ENCODE data around the gene C19orf44. TPM values are rescaled to one million over a fixed set of nuclear protein-coding genes. Genes with fewer than 3 reads are reported as not detected.

The C19orf44 gene
- total RNA-seq, 4 donors from 2014 or later: 13.4 to 19.0 (median 15.8) TPM

GRCh38 chr19:16522559-16523377 lies 26.6 kb downstream of the C19orf44 start:
- no peak for TF ChIP-seq POLR2A (IDR thresholded peaks at IDR 0.05)
- no peak for TF ChIP-seq EP300 (IDR thresholded peaks at IDR 0.05)
- TF ChIP-seq CTCF (IDR thresholded peaks at IDR 0.05): no peak
- no peak for DNase-seq (ENCODE audit: low spot score in 2 of 2)
- 91 to 95% methylated on average over 24 to 25 of the region's 25 CpGs for WGBS, 2 donors
- Histone ChIP-seq H3K9me3 (no peaks in the 10 kb centered on the region), H3K4me3 (no peak overlapping the region), H3K27me3 (no peaks in the 10 kb centered on the region), H3K4me1 (no peaks in the 10 kb centered on the region), H3K36me3 (peaks cover 21 to 100% (median 62%) of the 10 kb centered on the region in 3 donors), H3K27ac (no peak overlapping the region)

- TF ChIP-seq EP300 (IDR thresholded peaks at IDR 0.05) (no peak), POLR2A (IDR thresholded peaks at IDR 0.05) (no peak), CTCF (IDR thresholded peaks at IDR 0.05) (no peak)
- whole genome bisulfite sequencing, 2 donors: 94 to 95% methylated on average over 50 to 54 of the region's 54 CpGs
- H3K27ac ChIP-seq: no peak overlapping the region
- no peak overlapping the region for H3K4me3 ChIP-seq
- H3K27me3 ChIP-seq: no peaks in the 10 kb centered on the region
- DNase-seq (ENCODE audit: low spot score in 2 of 2): no peak
- H3K36me3 ChIP-seq: peaks cover 18 to 100% (median 74%) of the 10 kb centered on the region in 3 donors
- no peaks in the 10 kb centered on the region for H3K4me1 ChIP-seq
- H3K9me3 ChIP-seq: no peaks in the 10 kb centered on the region
Observed at GRCh38 chr19:16524991-16525734, 29.0 kb downstream of the C19orf44 start.

- H3K4me1 ChIP-seq: no peaks in the 10 kb centered on the region
- 96% methylated on average over 24 to 29 of the region's 29 CpGs for WGBS, 2 donors
- no peaks in the 10 kb centered on the region for H3K27me3 ChIP-seq
- peaks cover 20 to 100% (median 74%) of the 10 kb centered on the region in 3 donors for H3K36me3 ChIP-seq
- no peak for TF ChIP-seq EP300 (IDR thresholded peaks at IDR 0.05)
- no peak for TF ChIP-seq POLR2A (IDR thresholded peaks at IDR 0.05)
- TF ChIP-seq CTCF (IDR thresholded peaks at IDR 0.05): no peak
- H3K27ac ChIP-seq: no peak overlapping the region
- H3K9me3 ChIP-seq: no peaks in the 10 kb centered on the region
- DNase-seq (ENCODE audit: low spot score in 2 of 2): no peak
- no peak overlapping the region for H3K4me3 ChIP-seq
Observed at GRCh38 chr19:16525751-16526481, 29.7 kb downstream of the C19orf44 start.

GRCh38 chr19:16527334-16527935 lies 31.2 kb downstream of the C19orf44 start:
- no peaks in the 10 kb centered on the region for H3K27me3 ChIP-seq
- H3K27ac ChIP-seq: no peak overlapping the region
- no peaks in the 10 kb centered on the region for H3K9me3 ChIP-seq
- no peak overlapping the region for H3K4me3 ChIP-seq
- H3K4me1 ChIP-seq: no peaks in the 10 kb centered on the region
- WGBS, 2 donors: 82 to 86% methylated on average over 14 of the region's 14 CpGs
- no peak for DNase-seq (ENCODE audit: low spot score in 2 of 2)
- TF ChIP-seq CTCF (IDR thresholded peaks at IDR 0.05) (no peak), POLR2A (IDR thresholded peaks at IDR 0.05) (no peak), EP300 (IDR thresholded peaks at IDR 0.05) (no peak)
- H3K36me3 ChIP-seq: peaks cover 24 to 100% (median 78%) of the 10 kb centered on the region in 3 donors

Data from tibial nerve (tissue), 4 donors.